Kidney (tissue), 14 donors: ENCODE measurements around the gene ACTR2. TPM values are rescaled to one million over a fixed set of nuclear protein-coding genes. Genes with fewer than 3 reads are reported as not detected.

Experiments
- DNase-seq, 5 donors: peaks; one replicate each; pipeline ENCODE4 v3.0.0-alpha.2; 2013 to 2020
- FAIRE-seq: peaks from 2 replicates; lab custom pipeline; 2012; peaks lifted over from hg19 to GRCh38; lab: Jason Lieb, UNC
- H3K27ac ChIP-seq, 2 donors: one replicate each; pipeline ENCODE4 v1.7.0; 2013; ENCODE audit warnings: low read depth in 2 of 2, low read length in 2 of 2, inconsistent platforms in 1 of 2
- H3K27me3 ChIP-seq: one replicate; pipeline ENCODE4 v1.7.1; 2013; ENCODE audit warnings: low read length, inconsistent platforms; ENCODE audit not compliant: control insufficient read depth, insufficient read depth
- H3K36me3 ChIP-seq, 3 donors: one replicate each; pipeline versions ENCODE4 v1.7.0 to v1.7.1; 2013; ENCODE audit warnings: low read length in 3 of 3, control low read depth in 1 of 3, inconsistent platforms in 1 of 3; ENCODE audit not compliant: insufficient read depth in 3 of 3, control insufficient read depth in 2 of 3
- H3K4me1 ChIP-seq, 3 donors: one replicate each; pipeline versions ENCODE4 v1.7.0 to v1.7.1; 2013; ENCODE audit warnings: low read length in 3 of 3, inconsistent platforms in 1 of 3, low read depth in 1 of 3; ENCODE audit not compliant: control insufficient read depth in 2 of 3, insufficient read depth in 2 of 3
- H3K4me3 ChIP-seq, 3 donors: one replicate each; pipeline versions ENCODE4 v1.7.0 to v1.8.1; 2013; ENCODE audit warnings: low read length in 3 of 3, control low read depth in 1 of 3, inconsistent platforms in 1 of 3
- H3K9ac ChIP-seq, 3 donors: one replicate each; pipeline versions ENCODE4 v1.7.0 to v1.7.1; 2013; ENCODE audit warnings: low read length in 3 of 3, control low read depth in 1 of 3, inconsistent platforms in 1 of 3
- H3K9me3 ChIP-seq, 3 donors: one replicate each; pipeline versions ENCODE4 v1.7.0 to v1.7.1; 2013; ENCODE audit warnings: low read length in 3 of 3, control low read depth in 1 of 3, inconsistent platforms in 1 of 3; ENCODE audit not compliant: control insufficient read depth in 2 of 3, insufficient read depth in 1 of 3
- intact Hi-C: fragments of 100-400 bp; cut with DNase I; formaldehyde crosslinking; loops from one replicate; pipeline ENCODE4 v1.11.1; 2022
- polyA plus RNA-seq: library from polyadenylated mRNA; stranded (reverse); fragments of 350-450 nt; fragmentation: Illumina TruSeq; extraction: RNeasy Lipid Tissue Mini Kit (QIAGEN cat#74804); gene quantifications from one replicate; pipeline ENCODE4 v1.2.3, GENCODE V29; 2014; ENCODE audit warnings: low read depth, low replicate concordance; ENCODE audit not compliant: insufficient read depth
- total RNA-seq: library from RNA; stranded (reverse); fragmentation: NEBNext Ultra II Directional; extraction: Animal tissue kit (Norgen Biotek cat#: 25700); gene quantifications from one replicate; pipeline ENCODE4 v1.2.1, GENCODE V29; 2021
- TF ChIP-seq, protein P1 (sequence below): IDR thresholded peaks from 3 replicates; pipeline ENCODE4 v1.5.1; 2012; ENCODE audit warnings: mild to moderate bottlenecking, moderate library complexity, borderline replicate concordance; ENCODE audit not compliant: insufficient read depth; ENCODE audit errors: extremely low read depth
- donor health status: control.
- donor health status: control.
- donor health status: control.
- donor health status: control.
- donor health status: control.
- donor health status: DM: yes; HTN: yes; CAD: no.
- donor health status: Normal renal cell carcinoma (clear cell type).

ACTR2 gene
- total and polyA plus RNA-seq, 2 donors from 2014 or later, result 38.5 to 230 TPM

- no peaks in the 10 kb centered on the region for H3K9me3 ChIP-seq
- DNase-seq (no peak), FAIRE-seq (no peak)
- H3K36me3 ChIP-seq, result no peaks in the 10 kb centered on the region
- H3K4me3 ChIP-seq, result no peak overlapping the region
- no peaks in the 10 kb centered on the region for H3K27me3 ChIP-seq
- H3K4me1 ChIP-seq, result peaks cover 0 to 4% (median 0%) of the 10 kb centered on the region in 3 donors
- no peak overlapping the region for H3K9ac ChIP-seq
- H3K27ac ChIP-seq, result no peak overlapping the region
- TF ChIP-seq, protein P1, sequence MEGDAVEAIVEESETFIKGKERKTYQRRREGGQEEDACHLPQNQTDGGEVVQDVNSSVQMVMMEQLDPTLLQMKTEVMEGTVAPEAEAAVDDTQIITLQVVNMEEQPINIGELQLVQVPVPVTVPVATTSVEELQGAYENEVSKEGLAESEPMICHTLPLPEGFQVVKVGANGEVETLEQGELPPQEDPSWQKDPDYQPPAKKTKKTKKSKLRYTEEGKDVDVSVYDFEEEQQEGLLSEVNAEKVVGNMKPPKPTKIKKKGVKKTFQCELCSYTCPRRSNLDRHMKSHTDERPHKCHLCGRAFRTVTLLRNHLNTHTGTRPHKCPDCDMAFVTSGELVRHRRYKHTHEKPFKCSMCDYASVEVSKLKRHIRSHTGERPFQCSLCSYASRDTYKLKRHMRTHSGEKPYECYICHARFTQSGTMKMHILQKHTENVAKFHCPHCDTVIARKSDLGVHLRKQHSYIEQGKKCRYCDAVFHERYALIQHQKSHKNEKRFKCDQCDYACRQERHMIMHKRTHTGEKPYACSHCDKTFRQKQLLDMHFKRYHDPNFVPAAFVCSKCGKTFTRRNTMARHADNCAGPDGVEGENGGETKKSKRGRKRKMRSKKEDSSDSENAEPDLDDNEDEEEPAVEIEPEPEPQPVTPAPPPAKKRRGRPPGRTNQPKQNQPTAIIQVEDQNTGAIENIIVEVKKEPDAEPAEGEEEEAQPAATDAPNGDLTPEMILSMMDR, result no peak
- intact Hi-C loops, result no loop called here
Observed at GRCh38 chr2:65185012-65185411, 42.6 kb upstream of the ACTR2 start.

GRCh38 chr2:65186093-65186868 is 41.4 kb upstream of the ACTR2 start:
- H3K9ac ChIP-seq, result no peak overlapping the region
- no peak overlapping the region for H3K27ac ChIP-seq
- peak in 1 of 5 donors; percentile 28 for DNase-seq
- no peak for FAIRE-seq
- H3K9me3 ChIP-seq, result no peaks in the 10 kb centered on the region
- H3K36me3 ChIP-seq, result no peaks in the 10 kb centered on the region
- peaks cover 0 to 4% (median 0%) of the 10 kb centered on the region in 3 donors for H3K4me1 ChIP-seq
- H3K27me3 ChIP-seq, result no peaks in the 10 kb centered on the region
- TF ChIP-seq, protein P1, result no peak
- intact Hi-C loops, result no loop called here
- no peak overlapping the region for H3K4me3 ChIP-seq

- Histone ChIP-seq H3K9me3 (no peaks in the 10 kb centered on the region), H3K36me3 (no peaks in the 10 kb centered on the region), H3K27ac (no peak overlapping the region), H3K9ac (no peak overlapping the region), H3K4me1 (peaks cover 0 to 4% (median 0%) of the 10 kb centered on the region in 3 donors), H3K27me3 (no peaks in the 10 kb centered on the region), H3K4me3 (peak overlapping the region in 1 of 3 donors; percentile 21)
- TF ChIP-seq, protein P1, result peak; percentile 84
- DNase-seq (peak; percentile 76 to 93 (median 86)), FAIRE-seq (no peak)
- intact Hi-C loops, result no loop called here
Observed at GRCh38 chr2:65186872-65187851, 40.5 kb upstream of the ACTR2 start.
